ENCODE measurements around the gene L1TD1.
"Not testable (repeated sequence)": the region's sequence is repeated elsewhere in the genome, so short reads cannot be mapped to it uniquely, and the experiment has no call there.

- not testable (repeated sequence) for TF ChIP-seq POLR2AphosphoS5, CTCF (IDR thresholded peaks at IDR 0.05)
These were observed 45.2 kb downstream of the L1TD1 start for GRCh38 chr1:62239652-62240403.

Data from stomach (tissue), 4 donors.